Stimulated activated CD8-positive, alpha-beta memory T cell treated with anti-CD3 and anti-CD28 coated beads, Interleukin-7, amount 100 ng/mL, for 4 hours (primary cell): ENCODE data around the gene HAND1.
"Not testable (repeated sequence)": the region's sequence is repeated elsewhere in the genome, so short reads cannot be mapped to it uniquely, and the experiment has no call there.

Source experiments
- DNase-seq, 2 donors: peaks; one replicate each; pipeline ENCODE4 v3.0.0-alpha.2; 2020; ENCODE audit warnings: low read depth in 2 of 2

Gene HAND1

DNA sequence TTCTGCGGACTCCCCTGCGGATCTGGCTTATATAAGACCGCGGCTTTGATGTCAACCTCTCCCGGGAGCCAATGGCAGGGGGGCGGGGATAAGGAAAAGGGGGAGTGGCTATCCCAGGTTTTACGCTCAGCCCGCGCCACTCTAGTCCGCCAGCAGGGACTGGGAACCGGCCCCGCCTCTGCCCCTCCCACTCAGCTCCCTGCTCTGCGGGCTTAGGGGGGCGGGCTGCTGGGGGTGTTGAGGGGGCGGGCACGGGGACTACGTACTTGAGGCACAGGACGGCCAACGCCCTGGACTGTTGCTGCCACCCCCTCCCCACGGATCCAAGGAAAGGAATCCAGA is at the start of gene HAND1:
Gene HAND1, minus strand, starts transcription at position 4 of the 342 bp plus-strand sequence. CDS start 219 bp downstream, outside the sequence.
- no peak for DNase-seq

DNA sequence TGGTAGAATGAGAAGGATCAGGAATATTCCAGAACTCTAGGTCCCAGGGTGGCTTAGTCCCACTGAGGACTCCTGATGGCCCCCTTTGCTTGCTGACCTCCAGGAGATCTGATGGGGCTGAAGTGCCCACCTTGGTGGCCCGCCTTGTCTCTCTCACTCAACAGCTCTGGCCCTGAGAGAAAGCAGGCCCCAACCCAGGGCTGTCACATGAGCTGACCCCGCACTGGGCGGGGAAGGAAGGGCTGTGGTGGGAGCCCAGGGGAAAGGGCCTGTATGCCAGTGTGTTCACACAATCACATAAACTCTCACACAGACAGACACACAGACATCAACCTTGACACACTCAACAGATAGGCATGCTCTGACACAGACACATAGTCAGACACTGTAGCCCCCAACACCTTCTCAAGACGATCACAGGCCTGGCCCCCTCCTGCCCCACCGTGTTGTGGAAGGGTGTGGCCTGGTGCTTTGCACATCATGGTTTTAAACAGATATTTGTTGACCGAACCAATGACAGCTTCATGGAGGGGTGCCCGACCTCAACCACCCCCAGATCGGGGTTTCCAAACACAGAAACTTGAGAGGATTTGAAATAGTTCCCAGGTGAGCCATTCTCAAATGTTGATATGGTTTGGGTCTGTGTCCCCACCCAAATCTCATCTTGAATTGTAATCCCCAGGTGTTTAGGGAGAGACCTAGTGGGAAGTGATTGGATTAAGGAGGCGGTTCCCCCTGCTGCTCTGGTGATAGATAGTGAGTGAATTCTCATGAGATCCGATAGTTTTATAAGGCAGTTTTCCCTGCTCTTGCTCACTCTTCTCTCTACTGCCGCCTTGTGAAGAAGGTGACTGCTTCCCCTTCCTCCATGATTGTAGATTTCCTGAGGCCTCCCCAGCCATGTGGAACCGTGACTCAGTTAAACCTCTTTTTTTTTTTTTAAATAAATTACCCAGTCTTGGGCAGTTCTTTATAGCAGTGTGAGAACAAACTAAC is 48.5 kb upstream of the HAND1 start:
- DNase-seq = no peak

DNA sequence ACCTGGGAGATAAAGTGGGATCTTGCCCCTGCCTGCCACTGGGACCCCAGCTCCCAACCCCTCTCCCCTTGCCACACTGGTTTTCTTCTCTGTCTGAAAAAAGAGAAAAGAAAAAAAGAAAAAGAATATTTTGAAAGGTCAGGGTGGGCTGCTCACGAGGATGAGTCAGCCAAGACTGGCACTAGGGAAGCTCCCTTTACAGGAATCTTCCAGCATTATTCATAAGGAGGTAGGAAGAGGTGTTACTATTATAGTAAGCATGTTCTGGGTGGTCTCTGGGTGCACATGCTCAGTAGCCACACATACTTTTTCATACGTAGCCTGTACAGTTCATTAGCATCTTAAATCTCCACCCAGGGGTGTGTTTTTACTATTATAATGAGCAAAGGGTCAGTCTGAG is 46.8 kb upstream of the HAND1 start:
- no peak for DNase-seq

DNA sequence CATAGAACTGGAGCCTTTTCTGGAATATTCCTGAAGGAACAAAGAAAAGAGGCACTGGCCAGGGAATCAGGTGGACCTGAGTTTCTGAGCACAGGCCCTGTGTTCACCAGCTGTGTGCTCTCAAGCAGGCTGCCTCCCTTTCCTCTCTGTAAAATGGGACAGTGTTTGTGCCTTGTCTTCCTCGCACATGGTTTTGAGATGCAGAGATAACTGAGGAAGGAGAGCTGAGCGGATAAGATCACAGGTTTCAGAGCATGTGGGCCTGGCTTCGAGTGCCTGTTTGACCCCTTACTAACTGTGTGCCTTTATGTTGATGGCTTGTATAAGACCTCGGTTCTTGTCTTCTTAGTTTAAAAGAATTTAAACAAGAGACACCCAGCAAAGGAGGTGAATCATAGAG is 46.2 kb upstream of the HAND1 start:
- DNase-seq = no peak

DNA sequence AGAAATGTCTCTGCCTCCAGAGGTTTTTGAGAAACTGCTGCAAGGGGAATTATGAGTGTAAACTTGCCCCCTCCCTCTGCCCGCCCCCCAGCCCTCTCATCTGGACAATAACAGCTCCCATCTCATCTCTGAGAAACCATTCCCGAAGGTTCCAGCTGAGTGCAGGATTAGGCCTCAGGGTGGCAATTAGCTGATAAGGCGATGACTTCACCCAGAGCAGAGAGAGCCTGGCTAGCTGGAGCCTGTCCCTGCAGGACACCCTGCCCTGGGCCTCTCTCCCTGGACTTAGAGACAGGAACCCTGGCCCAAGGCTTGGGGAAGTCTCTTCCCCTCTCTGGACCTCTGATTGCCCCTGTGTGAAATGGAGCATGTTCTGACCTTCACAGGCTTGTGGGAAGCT is 45.7 kb upstream of the HAND1 start:
- DNase-seq = no peak

DNA sequence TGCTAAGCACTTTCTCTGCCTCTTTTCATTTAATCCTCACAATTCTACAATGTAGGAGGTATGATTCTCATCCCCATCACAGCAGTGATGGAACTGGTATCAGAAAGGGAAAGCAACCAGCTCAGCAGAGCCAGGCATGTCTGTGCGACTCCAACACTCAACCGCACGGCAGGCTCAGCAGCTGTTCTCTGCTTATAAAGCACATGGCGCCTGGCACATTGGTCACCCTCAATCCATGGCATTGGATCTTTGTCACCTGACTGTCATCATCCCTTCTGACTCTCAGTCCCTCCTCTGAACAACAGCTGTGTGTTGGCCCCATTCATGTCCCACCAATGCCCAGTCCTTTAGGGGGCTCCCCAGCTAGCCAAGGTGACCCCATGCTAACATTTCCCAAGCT is 45.1 kb upstream of the HAND1 start:
- no peak for DNase-seq

DNA sequence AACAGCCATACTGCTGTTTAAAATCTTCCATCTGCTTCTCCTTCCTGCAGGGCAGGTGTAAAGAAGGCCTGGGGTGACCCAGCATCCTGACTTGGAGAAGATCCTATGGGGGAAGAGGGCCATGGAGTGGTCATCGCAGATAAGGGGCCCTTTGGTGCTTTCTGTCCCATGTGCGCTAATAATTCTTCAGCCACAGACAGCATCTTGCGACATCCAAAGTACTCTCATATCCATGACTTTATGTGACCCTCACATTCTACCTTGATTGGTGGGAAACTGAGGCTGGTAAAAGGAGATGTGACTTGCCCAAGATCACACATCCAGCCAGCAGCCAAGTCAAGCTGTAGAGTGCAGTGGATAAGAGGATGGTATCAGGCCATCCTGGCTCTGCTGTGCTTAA is 44.3 kb upstream of the HAND1 start:
- no peak for DNase-seq

DNA sequence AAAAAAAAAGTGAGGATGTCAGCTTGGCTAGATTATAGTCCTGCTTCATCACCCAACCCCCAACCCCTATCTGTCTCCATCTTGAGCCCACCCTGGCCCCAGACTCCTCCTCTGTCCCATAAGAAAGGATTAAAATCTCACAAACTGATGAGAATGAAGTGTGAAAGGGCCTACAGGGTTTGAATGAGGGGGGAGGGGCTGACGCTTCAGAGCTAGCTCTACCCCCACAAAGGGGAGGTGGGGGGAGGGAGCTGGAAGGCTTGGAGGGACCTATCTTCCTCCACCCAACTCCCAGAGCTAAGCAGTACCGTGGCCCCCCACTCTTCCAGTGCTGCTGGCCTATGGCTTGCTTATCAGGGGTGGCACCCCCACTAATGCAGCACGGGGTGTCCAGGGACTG is 43.7 kb upstream of the HAND1 start:
- DNase-seq = no peak

DNA sequence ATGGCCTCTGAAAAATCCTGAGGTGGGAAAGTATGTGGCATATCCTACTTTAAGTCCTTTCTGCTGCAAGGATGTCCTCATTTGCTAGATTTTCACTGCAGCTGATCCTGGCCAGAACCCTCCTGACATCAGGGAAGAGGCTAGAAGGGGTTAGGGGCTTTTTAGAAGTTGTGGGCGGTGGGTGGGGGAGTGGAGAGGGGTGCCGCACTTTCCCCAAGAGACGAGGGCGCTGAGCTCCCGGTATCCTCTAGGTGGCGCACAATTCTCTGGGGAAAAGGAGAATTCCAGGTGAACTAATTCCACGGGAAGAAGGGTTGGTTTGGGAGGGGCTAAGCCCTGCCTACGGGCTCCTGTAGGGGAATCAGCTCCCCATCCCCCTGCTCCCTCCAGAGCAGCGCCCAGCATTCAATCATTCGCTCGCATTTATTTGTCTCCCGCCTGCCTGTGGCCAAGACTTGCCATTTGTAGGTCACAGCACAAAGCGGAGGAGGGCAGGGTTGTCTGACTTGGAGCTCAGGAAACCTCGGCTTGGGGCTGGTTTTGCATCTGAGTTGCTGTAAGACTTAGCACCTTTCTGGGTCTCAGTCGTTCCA is 42.9 kb upstream of the HAND1 start:
- DNase-seq = no peak

DNA sequence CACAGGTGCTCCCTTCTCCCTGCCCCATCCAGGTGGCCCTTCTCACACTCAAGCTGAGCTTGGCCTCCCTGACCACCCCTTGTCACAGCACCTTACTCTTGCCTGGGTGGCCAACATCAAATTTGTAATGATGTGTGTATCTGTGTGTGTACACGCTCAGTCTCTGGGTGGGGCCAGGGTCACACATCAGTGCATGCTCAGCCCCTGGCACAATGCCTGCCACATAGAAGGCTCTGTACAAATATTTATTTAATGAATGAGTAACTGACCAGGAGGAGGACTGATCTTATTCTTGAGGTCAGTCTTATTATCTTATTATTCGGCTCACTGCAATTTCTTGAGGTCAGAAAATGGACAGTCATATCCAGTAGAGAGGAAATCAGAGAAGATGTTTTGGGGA is 41.3 kb upstream of the HAND1 start:
- no peak for DNase-seq

DNA sequence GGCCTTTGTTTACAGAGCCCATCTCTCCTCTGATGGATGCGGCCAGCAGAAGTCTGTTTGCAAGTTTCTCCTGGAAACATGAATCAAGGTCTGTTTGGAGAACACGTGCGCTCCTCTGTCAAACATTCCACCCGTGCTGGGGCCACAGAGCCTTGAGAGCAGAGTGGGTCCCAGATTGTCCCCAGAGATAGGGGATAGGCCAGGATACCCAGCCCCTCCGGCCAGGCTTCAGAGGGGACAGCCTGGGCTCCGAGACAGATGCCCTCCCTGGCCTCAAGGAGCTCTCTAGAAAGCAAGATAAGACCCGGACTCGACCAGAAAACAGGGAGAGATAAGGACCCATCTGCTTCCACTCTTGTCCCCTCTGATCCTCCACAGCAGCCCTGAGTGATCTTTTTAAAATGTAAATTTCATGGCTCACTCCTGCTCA is 40.4 kb upstream of the HAND1 start:
- DNase-seq = no peak

DNA sequence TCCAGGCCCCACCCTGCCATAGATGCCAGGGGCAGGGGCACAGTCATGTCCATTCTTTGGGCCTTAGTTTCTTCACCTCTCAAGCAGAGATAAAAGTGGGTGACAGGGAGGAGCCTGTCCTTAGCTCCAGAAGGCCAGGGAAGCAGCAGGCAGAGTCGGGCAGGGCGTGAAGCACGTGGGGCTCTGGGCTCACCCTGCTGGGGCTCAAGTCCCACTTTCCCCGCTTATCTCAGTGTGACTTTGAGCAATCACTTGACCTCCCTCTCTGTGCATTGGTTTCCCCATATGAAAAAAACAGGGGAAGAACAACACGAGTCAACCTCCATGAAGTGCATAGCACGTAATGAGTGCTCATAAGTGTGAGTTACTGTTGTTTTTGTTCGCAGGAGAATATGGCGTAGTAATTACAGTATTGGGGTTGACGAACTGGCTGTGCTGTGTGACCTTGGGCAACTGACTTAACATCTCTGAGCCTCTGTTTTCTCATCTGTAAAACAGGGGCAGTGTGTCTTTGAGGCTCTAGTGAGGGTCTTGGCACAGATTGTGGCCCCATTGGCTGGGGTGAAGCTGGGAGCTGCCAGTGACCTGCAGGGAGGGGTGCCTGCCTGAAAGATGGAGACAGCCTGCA is 39.9 kb upstream of the HAND1 start:
- DNase-seq = no peak

DNA sequence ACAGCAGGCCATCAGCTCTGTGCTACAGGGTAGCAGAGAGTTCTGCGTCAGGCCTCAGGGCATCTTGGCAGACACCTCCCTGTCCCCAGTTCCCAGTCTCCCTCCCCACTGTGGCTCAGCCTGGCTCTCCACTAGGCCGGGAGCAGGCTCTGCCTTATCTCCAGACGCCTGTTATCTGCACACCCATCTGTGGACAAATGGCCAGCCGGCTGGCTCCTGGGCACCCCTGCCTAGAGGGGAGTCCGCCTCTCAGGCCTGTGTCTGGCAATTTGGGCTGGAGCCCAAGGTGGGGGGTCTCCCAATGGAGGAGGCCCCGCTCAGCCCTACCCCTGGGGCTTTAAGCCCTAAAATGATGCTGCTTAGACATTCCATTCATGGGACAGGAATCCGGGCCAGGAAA is 39.2 kb upstream of the HAND1 start:
- DNase-seq = no peak

DNA sequence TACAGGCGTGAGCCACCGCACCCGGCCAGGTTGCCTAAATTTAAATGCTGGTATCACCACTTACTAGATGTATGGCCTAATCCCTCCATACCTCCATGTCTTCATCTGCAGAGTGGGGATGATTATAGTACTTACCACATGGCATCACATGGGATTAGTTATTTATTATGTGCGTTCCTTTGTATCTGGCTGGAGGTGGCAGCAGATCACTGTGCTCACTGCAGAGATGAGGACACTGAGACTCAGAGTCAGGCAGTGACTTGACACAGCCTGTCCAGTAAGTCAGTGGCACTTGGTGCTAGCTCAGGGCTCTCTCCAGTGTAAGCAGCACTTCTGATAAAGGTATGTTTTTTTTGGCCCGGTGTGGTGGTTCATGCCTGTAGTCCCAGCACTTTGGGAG is 38.4 kb upstream of the HAND1 start:
- DNase-seq = no peak

DNA sequence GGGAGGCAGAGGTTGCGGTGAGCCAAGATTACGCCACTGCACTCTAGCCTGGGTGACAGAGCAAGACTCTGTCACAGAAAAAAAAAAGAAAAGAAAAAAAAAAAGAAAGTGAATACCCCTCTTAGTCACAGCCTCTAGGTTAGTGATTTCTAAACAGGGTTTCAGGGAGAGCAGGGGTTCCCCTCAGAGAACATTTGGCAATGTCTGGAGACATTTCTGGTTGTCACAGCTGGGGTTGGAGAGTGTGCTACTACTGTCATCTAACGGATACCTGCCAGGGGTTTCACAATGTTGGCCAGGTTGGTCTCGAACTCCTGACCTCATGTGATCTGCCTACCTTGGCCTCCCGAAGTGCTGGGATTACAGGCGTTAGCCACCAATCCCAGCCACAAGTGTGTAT is 37.5 kb upstream of the HAND1 start:
- not testable (repeated sequence) for DNase-seq

DNA sequence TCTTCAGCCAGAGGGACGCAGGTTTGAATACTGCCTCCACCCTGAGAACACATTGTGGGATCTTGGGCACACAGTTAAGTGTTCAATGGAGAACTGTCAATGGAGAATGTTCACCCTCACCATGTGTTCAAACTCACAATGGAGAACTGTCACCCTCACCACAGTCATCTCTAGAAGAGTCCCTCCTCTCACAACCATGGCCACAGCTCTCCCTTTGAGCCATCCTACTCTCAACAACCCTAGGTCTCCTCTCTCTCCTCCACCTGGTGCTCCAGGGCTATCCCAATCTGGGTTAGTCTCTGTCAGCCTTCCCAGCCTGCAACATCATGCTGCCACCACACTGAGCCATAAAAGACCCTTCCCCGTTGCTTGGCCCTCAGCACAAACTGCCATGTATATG is 36.3 kb upstream of the HAND1 start:
- DNase-seq = no peak

DNA sequence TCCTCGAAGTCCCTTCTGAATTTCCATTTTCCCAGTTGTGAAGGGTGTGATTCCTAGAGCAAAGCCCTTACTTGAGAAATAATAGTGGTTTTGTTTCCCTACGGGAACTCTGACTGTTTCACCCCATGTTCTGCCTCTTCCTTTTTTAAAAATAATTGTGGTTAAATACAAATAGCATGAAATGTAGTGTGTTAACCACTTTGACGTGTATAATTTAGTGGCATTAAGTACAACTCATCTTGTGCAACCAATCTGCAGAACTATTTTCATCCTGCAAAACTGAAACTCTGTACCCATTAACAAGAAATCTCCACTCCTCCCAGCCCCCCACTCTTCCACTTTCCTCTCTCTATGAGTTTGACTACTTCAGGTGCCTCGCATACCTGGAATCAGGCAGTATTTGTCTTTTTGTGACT is 35.6 kb upstream of the HAND1 start:
- DNase-seq = no peak

DNA sequence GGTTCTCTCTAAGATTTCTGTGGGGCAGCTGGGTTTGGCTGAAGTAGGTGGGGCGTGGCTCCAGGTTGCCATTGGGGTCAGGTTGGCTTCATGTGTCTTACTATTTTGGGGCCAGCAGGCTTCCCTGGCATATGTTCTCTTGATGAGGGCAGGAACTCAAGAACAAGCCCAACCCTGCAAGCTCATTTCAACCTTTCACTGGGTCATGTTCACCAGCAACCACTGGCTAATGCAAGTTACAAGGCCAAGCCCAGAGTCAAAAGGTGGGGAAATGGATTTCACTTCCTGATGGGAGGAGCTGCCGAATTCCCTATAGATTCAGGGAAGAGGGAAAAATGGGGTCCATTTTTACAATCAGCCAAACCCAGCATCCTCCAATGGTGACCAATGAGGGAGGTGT is 34.0 kb upstream of the HAND1 start:
- DNase-seq = no peak

DNA sequence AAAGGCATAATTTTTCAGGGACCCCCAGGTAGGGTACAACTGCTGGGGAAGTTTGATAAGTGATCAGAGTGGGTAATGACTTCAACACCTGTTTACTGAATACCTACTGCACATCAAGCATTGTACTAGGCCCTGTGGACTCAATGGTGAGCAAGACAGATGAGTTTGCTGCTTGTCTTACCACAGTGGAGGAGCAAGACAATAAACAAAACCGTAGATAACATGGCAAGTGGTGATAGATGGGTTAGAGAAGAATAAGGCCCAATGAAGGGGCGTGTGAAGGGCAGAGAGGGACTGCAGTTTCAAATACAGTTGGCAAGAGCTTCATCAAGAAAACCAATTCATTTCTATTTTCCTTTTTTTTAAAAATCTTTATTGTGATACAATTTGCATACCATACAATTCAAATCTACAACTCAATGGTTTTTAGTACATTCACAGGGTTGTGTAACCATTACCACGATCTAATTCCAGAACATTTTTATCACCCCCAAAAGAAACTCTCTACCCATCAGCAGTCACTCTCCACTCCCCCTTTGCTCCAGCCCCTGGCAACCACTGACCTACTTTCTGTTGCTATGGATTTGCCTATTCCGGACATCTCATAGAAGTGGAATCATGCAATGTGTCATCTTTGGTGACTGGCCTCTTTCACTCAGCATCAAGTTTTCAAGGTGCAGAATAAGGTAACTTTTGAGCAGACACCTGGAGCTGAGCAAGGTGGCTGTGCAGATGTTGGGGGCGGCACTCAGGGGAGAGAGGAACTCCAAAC is 31.9 kb upstream of the HAND1 start:
- no peak for DNase-seq

DNA sequence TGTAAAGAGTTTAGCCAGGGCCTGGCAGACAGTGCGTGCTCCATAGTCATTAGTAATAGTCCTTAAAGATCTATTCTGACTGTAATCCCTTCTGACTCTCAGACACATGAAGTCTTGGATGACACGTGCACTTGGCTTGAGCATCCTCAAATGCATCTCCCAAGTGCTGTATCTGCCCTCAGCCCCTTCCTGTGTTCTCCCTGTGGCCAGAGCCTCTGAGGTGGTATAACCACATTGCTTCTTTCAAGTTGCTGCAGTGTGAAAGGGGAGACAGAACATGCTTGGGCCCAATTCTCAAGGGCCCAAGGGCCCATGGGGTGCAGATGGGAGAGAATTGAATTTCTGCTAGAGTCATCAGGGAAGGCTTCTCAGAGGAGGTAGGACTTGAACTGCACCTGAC is 30.1 kb upstream of the HAND1 start:
- DNase-seq = no peak

DNA sequence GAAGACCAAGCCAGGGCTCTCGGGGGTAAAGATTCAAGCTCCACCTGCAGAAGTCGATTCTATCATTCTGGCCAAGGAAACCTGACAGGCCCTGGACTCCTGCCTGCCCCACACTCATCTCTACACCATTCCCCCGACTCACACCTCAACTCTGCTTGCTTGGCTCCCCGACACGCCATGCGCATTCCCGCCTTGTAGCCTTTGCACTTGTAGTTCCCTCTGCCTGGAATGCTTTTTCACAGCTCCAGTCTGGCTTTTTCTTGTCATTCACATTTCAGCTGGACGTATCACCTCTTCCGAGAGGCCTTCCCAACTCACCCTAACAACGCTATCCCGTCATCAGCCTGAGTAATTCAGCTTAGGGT is 28.7 kb upstream of the HAND1 start:
- DNase-seq = no peak

DNA sequence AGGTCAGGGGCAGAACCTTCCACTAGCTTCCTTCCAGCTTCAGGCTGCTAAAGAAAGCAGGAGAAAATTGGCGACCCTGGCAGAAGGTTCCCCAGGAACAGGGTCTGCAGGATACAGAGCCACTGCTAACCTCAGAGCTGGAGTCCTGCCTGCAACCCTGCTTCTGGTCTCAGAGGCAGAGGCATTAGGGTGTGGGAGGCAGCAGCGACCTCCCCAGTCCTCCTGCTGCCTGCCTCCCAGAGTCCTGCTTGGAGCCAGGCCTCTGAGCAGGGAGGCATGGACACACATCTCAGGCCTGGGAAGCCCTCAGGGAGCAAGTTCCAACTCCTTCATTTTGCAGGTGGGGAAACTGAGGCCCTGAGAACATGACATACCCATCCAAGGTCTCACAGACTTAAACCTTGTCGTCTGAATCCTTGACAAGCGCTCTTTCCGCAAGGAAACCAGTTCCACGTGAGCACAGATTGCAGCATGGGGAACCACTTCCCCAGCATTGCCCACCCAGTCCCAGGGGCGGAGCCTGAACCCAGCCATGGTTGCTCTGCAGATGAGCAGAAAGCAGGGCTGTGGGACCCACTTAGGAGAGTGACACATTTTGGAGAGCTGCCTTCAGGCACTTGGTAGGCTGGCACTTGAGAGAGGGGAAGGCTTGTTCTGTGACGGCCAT is 28.2 kb upstream of the HAND1 start:
- DNase-seq = no peak
